ENCODE results near the gene BMERB1.

BMERB1 gene

GRCh38 chr16:15502041-15502725 lies 67.8 kb downstream of the BMERB1 start:
- DNase-seq: peak; percentile 25

GRCh38 chr16:15506441-15506840 lies 72.1 kb downstream of the BMERB1 start:
- DNase-seq: no peak

GRCh38 chr16:15507301-15507958 lies 73.0 kb downstream of the BMERB1 start:
- DNase-seq: no peak

- no peak for DNase-seq
Observed at GRCh38 chr16:15507959-15508627, 73.7 kb downstream of the BMERB1 start.

- no peak for DNase-seq
Observed at GRCh38 chr16:15509051-15509592, 74.7 kb downstream of the BMERB1 start.

GRCh38 chr16:15509593-15510535 lies 75.5 kb downstream of the BMERB1 start:
- no peak for DNase-seq

GRCh38 chr16:15510992-15511391 lies 76.6 kb downstream of the BMERB1 start:
- no peak for DNase-seq

- no peak for DNase-seq
Observed at GRCh38 chr16:15511759-15512487, 77.5 kb downstream of the BMERB1 start.

GRCh38 chr16:15513156-15513555 lies 78.8 kb downstream of the BMERB1 start:
- no peak for DNase-seq

GRCh38 chr16:15515992-15516391 lies 81.6 kb downstream of the BMERB1 start:
- no peak for DNase-seq

- no peak for DNase-seq
Observed at GRCh38 chr16:15516609-15517008, 82.2 kb downstream of the BMERB1 start.

GRCh38 chr16:15517743-15518377 lies 83.5 kb downstream of the BMERB1 start:
- no peak for DNase-seq

GRCh38 chr16:15518381-15519351 lies 84.3 kb downstream of the BMERB1 start:
- DNase-seq: peak; percentile 50

GRCh38 chr16:15519790-15520189 lies 85.4 kb downstream of the BMERB1 start:
- no peak for DNase-seq

GRCh38 chr16:15521390-15521757 lies 87.0 kb downstream of the BMERB1 start:
- no peak for DNase-seq

GRCh38 chr16:15521758-15522509 lies 87.5 kb downstream of the BMERB1 start:
- DNase-seq: no peak

GRCh38 chr16:15523092-15523541 lies 88.7 kb downstream of the BMERB1 start:
- peak; percentile 13 for DNase-seq

GRCh38 chr16:15523939-15524338 lies 89.6 kb downstream of the BMERB1 start:
- no peak for DNase-seq

- DNase-seq: no peak
Observed at GRCh38 chr16:15524966-15525365, 90.6 kb downstream of the BMERB1 start.

Data from NCI-H446 treated with DMSO at 0.1 percent for 48 hours (cell line).